GM23338 (cell line): ENCODE measurements around the gene FLOT2. TPM values are rescaled to one million over a fixed set of nuclear protein-coding genes. Genes with fewer than 3 reads are reported as not detected.
A peak's percentile ranks its signal among the peaks of the same experiment; 100 is the strongest.
"Not testable (repeated sequence)": the region's sequence is repeated elsewhere in the genome, so short reads cannot be mapped to it uniquely, and the experiment has no call there.

Source experiments
- ATAC-seq: fragments of 200-7000 bp; cut with Tn5 transposase; 3 replicates; pipeline ENCODE4 v1.9.1; 2020
- DNase-seq: peaks from one replicate; pipeline ENCODE4 v3.0.0-alpha.2; 2015; ENCODE audit warnings: low spot score
- H2AFZ ChIP-seq: fragments of 200-600 bp; sonication (generic); 2 replicates; pipeline ENCODE4 v1.8.0; 2016; ENCODE audit warnings: antibody characterized with exemption, mild to moderate bottlenecking, moderate library complexity
- H3F3A ChIP-seq: fragments of 200-600 bp; sonication (generic); replicated peaks from 2 replicates; pipeline ENCODE4 v1.8.0; 2017; ENCODE audit warnings: antibody characterized with exemption, mixed run types, low read depth
- H3K27ac ChIP-seq: fragments of 200-600 bp; sonication (generic); 2 replicates; pipeline ENCODE4 v1.6.1; 2016; ENCODE audit warnings: low read depth
- H3K27me3 ChIP-seq: fragments of 200-600 bp; sonication (generic); 2 replicates; pipeline ENCODE4 v1.8.0; 2016; ENCODE audit warnings: mild to moderate bottlenecking, mixed run types, moderate library complexity; ENCODE audit not compliant: insufficient read depth
- H3K36me3 ChIP-seq: fragments of 200-600 bp; sonication (generic); 2 replicates; pipeline ENCODE4 v1.8.0; 2016; ENCODE audit warnings: mild to moderate bottlenecking; ENCODE audit not compliant: insufficient read depth
- H3K4me1 ChIP-seq: fragments of 200-600 bp; sonication (generic); 2 replicates; pipeline ENCODE4 v1.8.0; 2016; ENCODE audit warnings: mild to moderate bottlenecking, moderate library complexity; ENCODE audit not compliant: insufficient read depth
- H3K4me2 ChIP-seq: fragments of 200-600 bp; sonication (generic); 2 replicates; pipeline ENCODE4 v1.7.1; 2017; ENCODE audit warnings: mixed run types
- H3K4me3 ChIP-seq: fragments of 200-600 bp; sonication (generic); 2 replicates; pipeline ENCODE4 v1.6.1; 2016; ENCODE audit warnings: mixed run types
- H3K79me2 ChIP-seq: fragments of 200-600 bp; sonication (generic); replicated peaks from 2 replicates; pipeline ENCODE4 v1.8.0; 2017; ENCODE audit warnings: mild to moderate bottlenecking; ENCODE audit not compliant: insufficient read depth
- H3K9me2 ChIP-seq: fragments of 200-600 bp; sonication (generic); 2 replicates; pipeline ENCODE4 v1.8.0; 2017; ENCODE audit not compliant: insufficient read depth
- H4K20me1 ChIP-seq: fragments of 200-600 bp; sonication (generic); replicated peaks from 2 replicates; pipeline ENCODE4 v1.8.0; 2017; ENCODE audit warnings: mild to moderate bottlenecking; ENCODE audit not compliant: insufficient read depth
- H3K27ac Mint-ChIP-seq: 2 replicates; pipeline ENCODE4 v1.8.0; 2020; ENCODE audit warnings: inconsistent platforms, mild to moderate bottlenecking, moderate library complexity, mixed read lengths
- H3K27me3 Mint-ChIP-seq: 3 replicates; pipeline ENCODE4 v1.8.0; 2022; ENCODE audit warnings: low read depth, mild to moderate bottlenecking, moderate library complexity, mixed read lengths, inconsistent platforms; ENCODE audit not compliant: insufficient read depth, poor library complexity
- H3K36me3 Mint-ChIP-seq: 3 replicates; pipeline ENCODE4 v1.8.0; 2021; ENCODE audit warnings: low read depth, mild to moderate bottlenecking, inconsistent platforms, moderate library complexity, mixed read lengths
- H3K4me1 Mint-ChIP-seq: 3 replicates; pipeline ENCODE4 v1.8.0; 2020; ENCODE audit warnings: mild to moderate bottlenecking, inconsistent platforms, mixed read lengths
- H3K4me3 Mint-ChIP-seq: 3 replicates; pipeline ENCODE4 v1.8.0; 2021; ENCODE audit warnings: moderate library complexity, mild to moderate bottlenecking, inconsistent platforms, mixed read lengths
- H3K9me3 Mint-ChIP-seq: 3 replicates; pipeline ENCODE4 v1.8.0; 2020; ENCODE audit warnings: moderate library complexity, mild to moderate bottlenecking, inconsistent platforms, mixed read lengths
- CREB1 ChIP-seq: fragments of 250-450 bp; sonication (Bioruptor Pico); IDR thresholded peaks from 2 replicates; pipeline ENCODE4 v1.5.0; 2020; ENCODE audit warnings: low read depth, mild to moderate bottlenecking, moderate library complexity
- CTCF ChIP-seq, 2 experiments: fragments of 200-600 bp in 1 of 2; sonication (generic) in 1 of 2; conservative IDR thresholded peaks; 2 replicates each; pipeline versions ENCODE4 v1.5.1 to v1.6.1; 2016 to 2017; ENCODE audit warnings: antibody characterized with exemption in 2 of 2, low read depth in 2 of 2, mild to moderate bottlenecking in 2 of 2, moderate library complexity in 1 of 2
- EZH2 ChIP-seq: fragments of 200-600 bp; sonication (generic); IDR thresholded peaks from one replicate; pipeline ENCODE4 v1.8.0; 2017; ENCODE audit warnings: antibody characterized with exemption, mild to moderate bottlenecking, low read depth; ENCODE audit not compliant: unreplicated experiment
- EZH2phosphoT487 ChIP-seq: fragments of 200-600 bp; sonication (generic); IDR thresholded peaks from one replicate; pipeline ENCODE4 v1.8.1; 2018; ENCODE audit warnings: antibody characterized with exemption; ENCODE audit not compliant: unreplicated experiment
- JUNB ChIP-seq: IDR thresholded peaks from one replicate; pipeline ENCODE4 v1.6.1; 2016; ENCODE audit warnings: antibody characterized with exemption; ENCODE audit not compliant: unreplicated experiment
- NANOG ChIP-seq: IDR thresholded peaks from 2 replicates; pipeline ENCODE4 v1.6.1; 2016; ENCODE audit warnings: antibody characterized with exemption, borderline replicate concordance
- POLR2AphosphoS5 ChIP-seq: IDR thresholded peaks from 2 replicates; pipeline ENCODE4 v1.6.1; 2016; ENCODE audit warnings: antibody characterized with exemption, low read depth
- STAT1 ChIP-seq: IDR thresholded peaks from one replicate; pipeline ENCODE4 v1.6.1; 2016; ENCODE audit warnings: antibody characterized with exemption; ENCODE audit not compliant: unreplicated experiment
- ZNF331 ChIP-seq: fragments of 250-450 bp; sonication (Bioruptor Pico); IDR thresholded peaks from 2 replicates; pipeline ENCODE4 v1.5.0; 2020; ENCODE audit warnings: low read depth, mild to moderate bottlenecking, moderate library complexity
- polyA plus RNA-seq: library from polyadenylated mRNA; unstranded; fragments of >200 nt; fragmentation: Nextera tagmentation; extraction: Ambion mirVana; gene quantifications from 2 replicates; pipeline ENCODE4 v1.2.1, GENCODE V29; 2016
- total RNA-seq: library from RNA; depleted of rRNA; stranded (reverse); fragments of >200 nt; shearing (Covaris generic); gene quantifications from 2 replicates; pipeline ENCODE4 v1.2.3, GENCODE V29; 2014
- TF ChIP-seq, protein P1 (sequence below): IDR thresholded peaks from 2 replicates; pipeline ENCODE4 v1.6.1; 2016; ENCODE audit warnings: antibody characterized with exemption
- TF ChIP-seq, protein P2 (sequence below): IDR thresholded peaks from one replicate; pipeline ENCODE4 v1.6.1; 2018; ENCODE audit warnings: antibody characterized with exemption; ENCODE audit not compliant: unreplicated experiment

Gene FLOT2
- total and polyA plus RNA-seq, 2 experiments from 2014 or later: 49.8 to 66.1 TPM

DNA sequence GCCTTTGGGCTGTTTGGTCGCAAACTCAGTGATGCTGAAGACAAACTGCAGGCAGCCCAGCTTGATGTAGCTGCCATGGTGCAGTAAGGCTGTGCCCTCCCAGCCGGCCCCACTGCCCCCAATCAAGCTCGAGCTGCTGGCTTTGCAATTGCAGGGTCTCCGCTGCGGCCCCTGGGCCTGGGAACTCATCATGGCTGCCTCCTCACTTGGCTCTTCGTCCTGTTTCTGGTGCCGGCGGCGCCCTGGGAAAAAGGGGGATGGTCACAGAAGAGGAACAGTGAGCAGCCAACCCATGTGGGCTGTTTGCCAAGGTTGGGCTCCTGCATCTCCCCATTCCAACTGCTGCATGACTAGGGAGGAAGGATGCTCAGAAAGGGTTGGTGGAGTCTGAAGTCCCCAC, 8.7 kb upstream of the FLOT2 start (continued):
- TF ChIP-seq EZH2phosphoT487: no peak
- TF ChIP-seq, protein P1, sequence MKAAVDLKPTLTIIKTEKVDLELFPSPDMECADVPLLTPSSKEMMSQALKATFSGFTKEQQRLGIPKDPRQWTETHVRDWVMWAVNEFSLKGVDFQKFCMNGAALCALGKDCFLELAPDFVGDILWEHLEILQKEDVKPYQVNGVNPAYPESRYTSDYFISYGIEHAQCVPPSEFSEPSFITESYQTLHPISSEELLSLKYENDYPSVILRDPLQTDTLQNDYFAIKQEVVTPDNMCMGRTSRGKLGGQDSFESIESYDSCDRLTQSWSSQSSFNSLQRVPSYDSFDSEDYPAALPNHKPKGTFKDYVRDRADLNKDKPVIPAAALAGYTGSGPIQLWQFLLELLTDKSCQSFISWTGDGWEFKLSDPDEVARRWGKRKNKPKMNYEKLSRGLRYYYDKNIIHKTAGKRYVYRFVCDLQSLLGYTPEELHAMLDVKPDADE: no peak
- no peak for TF ChIP-seq POLR2AphosphoS5
- no peak for TF ChIP-seq CTCF (conservative IDR thresholded peaks at IDR 0.05; ENCODE audit: low read depth in 2 of 2)
- no peak for TF ChIP-seq EZH2
- TF ChIP-seq JUNB: no peak

DNA sequence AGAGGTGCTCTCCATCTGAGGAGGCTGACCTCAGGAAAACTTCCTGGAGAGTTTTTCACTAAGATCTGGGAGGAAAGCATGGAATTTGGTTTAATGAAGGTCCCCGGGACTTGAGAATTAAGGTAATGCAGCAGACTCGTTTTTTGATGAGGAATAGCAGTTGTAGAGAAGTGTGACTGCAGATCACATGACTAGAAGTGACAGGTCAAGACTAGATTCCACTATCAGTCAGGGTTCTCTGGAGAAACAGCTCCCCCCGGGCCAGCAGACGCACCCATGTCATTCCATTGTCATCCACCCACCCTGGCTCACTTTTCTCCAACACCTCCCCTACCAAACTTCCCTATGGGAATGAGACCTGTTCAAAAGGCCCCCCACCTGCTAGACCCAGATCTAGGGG, 7.3 kb upstream of the FLOT2 start:
- Histone ChIP-seq H3K4me1 (peaks cover 31% of the 10 kb centered on the region), H3K27me3 (no peaks in the 10 kb centered on the region), H3F3A (peaks cover 49% of the 10 kb centered on the region), H3K36me3 (peaks cover 32% of the 10 kb centered on the region), H3K79me2 (peaks cover 19% of the 10 kb centered on the region; the same call in 1 of the 2 replicates), H2AFZ (no peak overlapping the region), H3K4me3 (no peak overlapping the region), H3K9me2 (no peaks in the 10 kb centered on the region), H3K27ac (peak overlapping the region; percentile 73; the same call in 1 of the 2 replicates), H4K20me1 (peaks cover 16% of the 10 kb centered on the region), H3K4me2 (no peak overlapping the region)
- ATAC-seq (no peak), DNase-seq (no peak)
- TF ChIP-seq EZH2: no peak
- TF ChIP-seq EZH2phosphoT487: no peak
- no peak for TF ChIP-seq ZNF331
- no peak for TF ChIP-seq NANOG
- no peak for TF ChIP-seq CREB1
- TF ChIP-seq, protein P2, sequence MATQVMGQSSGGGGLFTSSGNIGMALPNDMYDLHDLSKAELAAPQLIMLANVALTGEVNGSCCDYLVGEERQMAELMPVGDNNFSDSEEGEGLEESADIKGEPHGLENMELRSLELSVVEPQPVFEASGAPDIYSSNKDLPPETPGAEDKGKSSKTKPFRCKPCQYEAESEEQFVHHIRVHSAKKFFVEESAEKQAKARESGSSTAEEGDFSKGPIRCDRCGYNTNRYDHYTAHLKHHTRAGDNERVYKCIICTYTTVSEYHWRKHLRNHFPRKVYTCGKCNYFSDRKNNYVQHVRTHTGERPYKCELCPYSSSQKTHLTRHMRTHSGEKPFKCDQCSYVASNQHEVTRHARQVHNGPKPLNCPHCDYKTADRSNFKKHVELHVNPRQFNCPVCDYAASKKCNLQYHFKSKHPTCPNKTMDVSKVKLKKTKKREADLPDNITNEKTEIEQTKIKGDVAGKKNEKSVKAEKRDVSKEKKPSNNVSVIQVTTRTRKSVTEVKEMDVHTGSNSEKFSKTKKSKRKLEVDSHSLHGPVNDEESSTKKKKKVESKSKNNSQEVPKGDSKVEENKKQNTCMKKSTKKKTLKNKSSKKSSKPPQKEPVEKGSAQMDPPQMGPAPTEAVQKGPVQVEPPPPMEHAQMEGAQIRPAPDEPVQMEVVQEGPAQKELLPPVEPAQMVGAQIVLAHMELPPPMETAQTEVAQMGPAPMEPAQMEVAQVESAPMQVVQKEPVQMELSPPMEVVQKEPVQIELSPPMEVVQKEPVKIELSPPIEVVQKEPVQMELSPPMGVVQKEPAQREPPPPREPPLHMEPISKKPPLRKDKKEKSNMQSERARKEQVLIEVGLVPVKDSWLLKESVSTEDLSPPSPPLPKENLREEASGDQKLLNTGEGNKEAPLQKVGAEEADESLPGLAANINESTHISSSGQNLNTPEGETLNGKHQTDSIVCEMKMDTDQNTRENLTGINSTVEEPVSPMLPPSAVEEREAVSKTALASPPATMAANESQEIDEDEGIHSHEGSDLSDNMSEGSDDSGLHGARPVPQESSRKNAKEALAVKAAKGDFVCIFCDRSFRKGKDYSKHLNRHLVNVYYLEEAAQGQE: no peak
- no peak for TF ChIP-seq STAT1
- TF ChIP-seq, protein P1: no peak
- TF ChIP-seq JUNB: no peak
- H3K9me3 Mint-ChIP-seq: no peaks in the 10 kb centered on the region; the same call in 2 of the 3 replicates
- no peak overlapping the region for H3K4me3 Mint-ChIP-seq
- peaks cover 27% of the 10 kb centered on the region for H3K27me3 Mint-ChIP-seq
- H3K4me1 Mint-ChIP-seq: peaks cover 55% of the 10 kb centered on the region
- H3K36me3 Mint-ChIP-seq: peaks cover 55% of the 10 kb centered on the region
- H3K27ac Mint-ChIP-seq: no peak overlapping the region

GRCh38 chr17:28903546-28903841, 6.0 kb upstream of the FLOT2 start:
- H3K4me3 ChIP-seq: peak overlapping the region; percentile 92; the same call in 1 of the 2 replicates
- not testable (repeated sequence) for ATAC-seq, H3K9me2 ChIP-seq, H3K27me3 ChIP-seq, H2AFZ ChIP-seq, H3K9me3 Mint-ChIP-seq, H3K27ac Mint-ChIP-seq, H3K27ac ChIP-seq, H3K4me2 ChIP-seq, DNase-seq
- H3K79me2 ChIP-seq: peaks cover 19% of the 10 kb centered on the region; the same call in 1 of the 2 replicates
- peaks cover 19% of the 10 kb centered on the region for H3K36me3 ChIP-seq
- peak overlapping the region; percentile 64 for H3K4me3 Mint-ChIP-seq
- H3K4me1 ChIP-seq: peaks cover 18% of the 10 kb centered on the region
- peaks cover 11% of the 10 kb centered on the region for H4K20me1 ChIP-seq
- H3K36me3 Mint-ChIP-seq: peaks cover 52% of the 10 kb centered on the region
- H3F3A ChIP-seq: peaks cover 48% of the 10 kb centered on the region
- H3K4me1 Mint-ChIP-seq: peaks cover 45% of the 10 kb centered on the region
- H3K27me3 Mint-ChIP-seq: peaks cover 27% of the 10 kb centered on the region
